A549 (cell line): ENCODE results near the gene AMZ1. TPM values are rescaled to one million over a fixed set of nuclear protein-coding genes. Genes with fewer than 3 reads are reported as not detected.
A peak's percentile ranks its signal among the peaks of the same experiment; 100 is the strongest.
"Not testable (repeated sequence)": the region's sequence is repeated elsewhere in the genome, so short reads cannot be mapped to it uniquely, and the experiment has no call there.

ENCODE experiments used
- ATAC-seq, 2 experiments: fragments of 200-7000 bp in 1 of 2; fragments of >200 bp in 1 of 2; cut with Nextera tagmentation in 1 of 2; cut with Tn5 transposase in 1 of 2; 3 replicates each; pipeline versions ENCODE4 v1.8.0 to v1.9.1; 2018 to 2020; ENCODE audit warnings: mild to moderate bottlenecking in 1 of 2, moderate library complexity in 1 of 2
- CTCF ChIA-PET: fragments of 300-600 bp; sonication (Branson Sonifier 250); formaldehyde crosslinking; extraction: SDS; loops from one replicate; lab custom pipeline; 2021; ENCODE audit warnings: antibody characterized with exemption, inconsistent platforms; lab: Yijun Ruan, JAX
- POLR2A ChIA-PET: fragments of 350-600 bp; formaldehyde crosslinking; extraction: SDS; loops from one replicate; lab custom pipeline; 2021; ENCODE audit warnings: antibody characterized with exemption, inconsistent platforms; lab: Yijun Ruan, JAX
- DNase-seq, 2 experiments: peaks; one replicate each; pipeline versions ENCODE4 v3.0.0 to v3.0.0-alpha.2; 2011 to 2016; ENCODE audit warnings: low read depth in 1 of 2, low spot score in 1 of 2
- FAIRE-seq: peaks from 2 replicates; lab custom pipeline; 2011; peaks lifted over from hg19 to GRCh38; lab: Jason Lieb, UNC
- H3K27ac ChIP-seq, 2 experiments: fragments of >200 bp; sonication (Bioruptor Twin); formaldehyde crosslinking; 3 replicates each; pipeline ENCODE4 v1.5.1; 2016 to 2017
- H3K4me1 ChIP-seq: fragments of >200 bp; sonication (Bioruptor Twin); formaldehyde crosslinking; 3 replicates; pipeline ENCODE4 v1.6.1; 2016
- H3K4me2 ChIP-seq: fragments of >200 bp; sonication (Bioruptor Twin); formaldehyde crosslinking; 3 replicates; pipeline ENCODE4 v1.6.1; 2016
- H3K4me3 ChIP-seq: fragments of >200 bp; sonication (Bioruptor Twin); formaldehyde crosslinking; 3 replicates; pipeline ENCODE4 v1.5.1; 2016
- H3K9me3 ChIP-seq: fragments of >200 bp; sonication (Bioruptor Twin); formaldehyde crosslinking; 3 replicates; pipeline ENCODE4 v1.6.1; 2016
- ATOH8 ChIP-seq: fragments of 250-450 bp; sonication (Bioruptor Pico); IDR thresholded peaks from 2 replicates; pipeline ENCODE4 v1.5.0; 2020; ENCODE audit warnings: low read depth, mild to moderate bottlenecking, moderate library complexity
- BCL3 ChIP-seq: fragments of >200 bp; sonication (Bioruptor Twin); formaldehyde crosslinking; IDR thresholded peaks from 3 replicates; pipeline ENCODE4 v1.6.1; 2016
- CBX2 ChIP-seq: fragments of 200-600 bp; sonication (generic); IDR thresholded peaks from 2 replicates; pipeline ENCODE4 v1.6.1; 2016; ENCODE audit warnings: low read depth, mild to moderate bottlenecking, borderline replicate concordance
- CEBPB ChIP-seq, 2 experiments: fragments of >200 bp in 1 of 2; sonication (Bioruptor Twin) in 1 of 2; formaldehyde crosslinking in 1 of 2; IDR thresholded peaks; 2 replicates each; pipeline ENCODE4 v1.6.1; 2012 to 2016
- CTCF ChIP-seq: fragments of >200 bp; sonication (Bioruptor Twin); formaldehyde crosslinking; IDR thresholded peaks from 3 replicates; pipeline ENCODE4 v1.5.1; 2016
- EHF ChIP-seq: fragments of 250-450 bp; sonication (Bioruptor Pico); IDR thresholded peaks from 2 replicates; pipeline ENCODE4 v1.5.0; 2020; ENCODE audit warnings: mild to moderate bottlenecking
- EHMT2 ChIP-seq: fragments of 200-600 bp; sonication (generic); IDR thresholded peaks from 2 replicates; pipeline ENCODE4 v1.6.1; 2016; ENCODE audit warnings: antibody characterized with exemption, low read depth, mild to moderate bottlenecking, moderate library complexity
- FOSB ChIP-seq: fragments of 250-450 bp; sonication (Bioruptor Pico); IDR thresholded peaks from 2 replicates; pipeline ENCODE4 v1.5.0; 2020; ENCODE audit warnings: mild to moderate bottlenecking, moderate library complexity
- HDAC2 ChIP-seq: fragments of 200-600 bp; sonication (generic); IDR thresholded peaks from 2 replicates; pipeline ENCODE4 v1.6.1; 2016
- HES2 ChIP-seq: fragments of >200 bp; sonication (Bioruptor Twin); formaldehyde crosslinking; IDR thresholded peaks from 2 replicates; pipeline ENCODE4 v1.6.1; 2016
- KDM1A ChIP-seq: fragments of 200-600 bp; sonication (generic); IDR thresholded peaks from 2 replicates; pipeline ENCODE4 v1.6.1; 2016; ENCODE audit warnings: low read depth, mild to moderate bottlenecking
- MAX ChIP-seq: IDR thresholded peaks from 2 replicates; pipeline ENCODE4 v1.6.1; 2012
- NPAS2 ChIP-seq: fragments of 250-450 bp; sonication (Bioruptor Pico); IDR thresholded peaks from 2 replicates; pipeline ENCODE4 v1.8.0; 2022; ENCODE audit warnings: mild to moderate bottlenecking, moderate library complexity, borderline replicate concordance
- POLR2A ChIP-seq: IDR thresholded peaks from 2 replicates; pipeline ENCODE4 v1.6.1; 2012; ENCODE audit warnings: mild to moderate bottlenecking, low read length
- RCOR1 ChIP-seq: fragments of 150-350 bp; IDR thresholded peaks from 2 replicates; pipeline ENCODE4 v1.6.1; 2014; ENCODE audit warnings: antibody characterized with exemption, low read length, low read depth
- USF2 ChIP-seq: fragments of 450-650 bp; IDR thresholded peaks from 2 replicates; pipeline ENCODE4 v1.6.1; 2014; ENCODE audit warnings: antibody characterized with exemption
- ZC3H11A ChIP-seq: fragments of 450-650 bp; IDR thresholded peaks from 2 replicates; pipeline ENCODE4 v1.6.1; 2014; ENCODE audit warnings: antibody characterized with exemption, mild to moderate bottlenecking
- ZFP36 ChIP-seq: fragments of 450-650 bp; IDR thresholded peaks from 2 replicates; pipeline ENCODE4 v1.6.1; 2014; ENCODE audit warnings: borderline replicate concordance; ENCODE audit not compliant: partially characterized antibody
- ZSCAN20 ChIP-seq: fragments of 250-450 bp; sonication (Bioruptor Pico); IDR thresholded peaks from 2 replicates; pipeline ENCODE4 v1.8.0; 2022; ENCODE audit warnings: mild to moderate bottlenecking, moderate library complexity
- WGBS: methylation state at CpG from one replicate; pipeline ENCODE4 v1.1.6; 2017; ENCODE audit errors: missing lambda C conversion rate; 5-methylcytosine and 5-hydroxymethylcytosine counted together
- polyA plus RNA-seq, 4 experiments: library from polyadenylated mRNA; depleted of rRNA in 3 of 4; stranded (reverse); fragments of >200 nt; fragmentation: RNase III in 1 of 4; extraction: RNeasy Plus Mini Kit Qiagen cat#74134 plus additional on column Dnase treatment in 1 of 4; gene quantifications; 2 replicates in 3 of 4; 3 replicates in 1 of 4; pipeline ENCODE4 v1.2.3, GENCODE V29; 2011 to 2017

The AMZ1 gene
- polyA plus RNA-seq, 2 of the 4 experiments (the other 2 are of a cell fraction) = 0.01 TPM; not detected in 1

- no peak for DNase-seq
- POLR2A ChIA-PET = no interaction called here
- H3K9me3 ChIP-seq = no peaks in the 10 kb centered on the region
- ATAC-seq = no peak
- no peak overlapping the region for H3K4me3 ChIP-seq
- 77% methylated on average over 14 of the region's 14 CpGs for WGBS
- TF ChIP-seq CBX2 (no peak), RCOR1 (no peak), KDM1A (no peak), BCL3 (no peak), CEBPB (IDR thresholded peaks at IDR 0.05) (no peak), NPAS2 (CRISPR knock-in tag) (no peak), CTCF (no peak), EHMT2 (no peak), HDAC2 (no peak), FOSB (CRISPR knock-in tag) (no peak), ZFP36 (no peak)
- no peak overlapping the region for H3K27ac ChIP-seq
- CTCF ChIA-PET = interaction anchor here (1.3 to 5.4 kb wide), 6 partner anchors 12 to 224 kb away, joined by 3 to 38 read pairs (median 6); no protein-coding TSS in a partner anchor
- FAIRE-seq = no peak
- 0 out of 3 replicates have a peak, but pooled peaks cover 4% of the 10 kb centered on the region for H3K4me1 ChIP-seq
- no peak overlapping the region for H3K4me2 ChIP-seq
These were observed 4.5 kb downstream of the AMZ1 start for GRCh38 chr7:2692543-2692942.

GRCh38 chr7:2693420-2694121 lies 5.6 kb downstream of the AMZ1 start:
- 86% methylated on average over 18 of the region's 19 CpGs for WGBS
- H3K4me1 ChIP-seq, H3K4me2 ChIP-seq, FAIRE-seq, H3K9me3 ChIP-seq, H3K4me3 ChIP-seq, POLR2A ChIA-PET, DNase-seq, ATAC-seq: not testable (repeated sequence)
- 0 out of 6 replicates have a peak overlapping the region, but pooled peaks of 1 of the 2 experiments have one; percentile 29 for H3K27ac ChIP-seq
- CTCF ChIA-PET = interaction anchor here (1.0 to 5.4 kb wide), 5 partner anchors 10 to 225 kb away, joined by 4 to 38 read pairs (median 6); no protein-coding TSS in a partner anchor

GRCh38 chr7:2694122-2694436 lies 6.1 kb downstream of the AMZ1 start:
- POLR2A ChIA-PET, H3K4me1 ChIP-seq, DNase-seq, ATAC-seq, H3K4me3 ChIP-seq, H3K9me3 ChIP-seq, H3K4me2 ChIP-seq, FAIRE-seq: not testable (repeated sequence)
- 79% methylated on average over 8 of the region's 8 CpGs for WGBS
- CTCF ChIA-PET = interaction anchor here (1.0 to 5.4 kb wide), 5 partner anchors 9 to 225 kb away, joined by 4 to 38 read pairs (median 6); no protein-coding TSS in a partner anchor
- 0 out of 6 replicates have a peak overlapping the region, but pooled peaks of 1 of the 2 experiments have one; percentile 29 for H3K27ac ChIP-seq

GRCh38 chr7:2698581-2699288 lies 10.7 kb downstream of the AMZ1 start:
- FAIRE-seq = no peak
- WGBS = 62% methylated on average over 18 of the region's 18 CpGs

More at GRCh38 chr7:2698581-2699288, 10.7 kb downstream of the AMZ1 start:
- CTCF ChIA-PET = interaction anchor here (0.6 to 7.5 kb wide), 4 partner anchors 8 to 188 kb away, joined by 3 to 41 read pairs (median 18); no protein-coding TSS in a partner anchor
- TF ChIP-seq CTCF (no peak), ZC3H11A (no peak), ATOH8 (CRISPR knock-in tag) (no peak), HES2 (no peak), USF2 (no peak), ZSCAN20 (CRISPR knock-in tag) (no peak), EHF (CRISPR knock-in tag) (no peak), MAX (no peak), FOSB (CRISPR knock-in tag) (no peak), POLR2A (no peak)
- TF ChIP-seq, all 56 proteins: peak for 0
- H3K9me3 ChIP-seq = no peaks in the 10 kb centered on the region
- POLR2A ChIA-PET = no interaction called here
- DNase-seq (no peak), ATAC-seq (no peak)
- H3K4me2 ChIP-seq = no peak overlapping the region
- no peaks in the 10 kb centered on the region for H3K4me1 ChIP-seq
- H3K27ac ChIP-seq = no peak overlapping the region
- H3K4me3 ChIP-seq = no peak overlapping the region
